Fibroblast of the aortic adventitia (primary cell): ENCODE measurements around the gene CD48. TPM values are rescaled to one million over a fixed set of nuclear protein-coding genes. Genes with fewer than 3 reads are reported as not detected.

Source experiments
- DNase-seq: peaks from one replicate; pipeline ENCODE4 v3.0.0-alpha.2; 2010; ENCODE audit warnings: low read depth
- H3K4me3 ChIP-seq: 2 replicates; pipeline ENCODE4 v1.5.1; 2011; ENCODE audit warnings: low read depth, mild to moderate bottlenecking, control low read depth, low read length, moderate library complexity
- total RNA-seq: library from RNA; depleted of rRNA; stranded (reverse); fragments of >200 nt; gene quantifications from 2 replicates; pipeline ENCODE4 v1.2.3, GENCODE V29; 2012; ENCODE audit warnings: low replicate concordance
- TF ChIP-seq, protein P1 (sequence below): IDR thresholded peaks from 2 replicates; pipeline ENCODE4 v1.5.1; 2011; ENCODE audit warnings: mild to moderate bottlenecking, low read length, control low read depth, inconsistent platforms; ENCODE audit not compliant: insufficient read depth

The CD48 gene
- total RNA-seq, 1 donor, result not detected

DNA sequence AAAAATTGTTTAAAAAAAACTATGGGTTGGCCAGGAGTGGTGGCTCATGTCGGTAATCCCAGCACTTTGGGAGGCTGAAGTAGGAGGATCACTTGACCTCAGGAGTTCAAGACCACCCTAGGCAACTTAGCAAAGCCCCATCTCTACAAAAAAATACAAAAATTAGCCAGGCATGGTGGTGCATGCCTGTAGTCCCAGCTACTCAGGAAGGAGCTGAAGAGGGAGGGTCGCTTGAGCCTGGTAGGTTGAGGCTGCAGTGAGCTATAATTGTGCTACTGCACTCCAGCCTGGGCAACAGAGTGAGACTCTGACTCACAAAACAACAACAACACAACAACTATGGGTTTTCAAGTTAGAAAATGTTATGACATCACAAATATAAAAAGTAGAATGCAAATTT lies 43.8 kb upstream of the CD48 start:
- TF ChIP-seq, protein P1, sequence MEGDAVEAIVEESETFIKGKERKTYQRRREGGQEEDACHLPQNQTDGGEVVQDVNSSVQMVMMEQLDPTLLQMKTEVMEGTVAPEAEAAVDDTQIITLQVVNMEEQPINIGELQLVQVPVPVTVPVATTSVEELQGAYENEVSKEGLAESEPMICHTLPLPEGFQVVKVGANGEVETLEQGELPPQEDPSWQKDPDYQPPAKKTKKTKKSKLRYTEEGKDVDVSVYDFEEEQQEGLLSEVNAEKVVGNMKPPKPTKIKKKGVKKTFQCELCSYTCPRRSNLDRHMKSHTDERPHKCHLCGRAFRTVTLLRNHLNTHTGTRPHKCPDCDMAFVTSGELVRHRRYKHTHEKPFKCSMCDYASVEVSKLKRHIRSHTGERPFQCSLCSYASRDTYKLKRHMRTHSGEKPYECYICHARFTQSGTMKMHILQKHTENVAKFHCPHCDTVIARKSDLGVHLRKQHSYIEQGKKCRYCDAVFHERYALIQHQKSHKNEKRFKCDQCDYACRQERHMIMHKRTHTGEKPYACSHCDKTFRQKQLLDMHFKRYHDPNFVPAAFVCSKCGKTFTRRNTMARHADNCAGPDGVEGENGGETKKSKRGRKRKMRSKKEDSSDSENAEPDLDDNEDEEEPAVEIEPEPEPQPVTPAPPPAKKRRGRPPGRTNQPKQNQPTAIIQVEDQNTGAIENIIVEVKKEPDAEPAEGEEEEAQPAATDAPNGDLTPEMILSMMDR, result no peak
- H3K4me3 ChIP-seq, result no peak overlapping the region
- no peak for DNase-seq

DNA sequence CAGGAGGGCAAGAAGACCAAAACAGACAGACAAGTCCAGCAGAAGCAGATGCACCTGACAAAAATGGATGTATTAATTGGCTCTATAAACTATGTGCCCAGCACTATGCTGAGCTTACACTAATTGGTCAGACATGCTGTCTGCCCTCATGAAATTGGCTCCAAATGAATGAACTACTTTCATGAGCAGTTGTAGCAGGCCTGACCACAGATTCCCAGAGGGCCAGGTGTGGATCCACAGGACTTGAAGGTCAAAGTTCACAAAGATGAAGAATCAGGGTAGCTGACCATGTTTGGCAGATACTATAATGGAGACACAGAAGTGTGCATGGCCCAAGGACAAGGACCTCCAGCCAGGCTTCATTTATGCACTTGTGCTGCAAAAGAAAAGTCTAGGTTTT lies 42.0 kb upstream of the CD48 start:
- TF ChIP-seq, protein P1, result no peak
- no peak for DNase-seq

DNA sequence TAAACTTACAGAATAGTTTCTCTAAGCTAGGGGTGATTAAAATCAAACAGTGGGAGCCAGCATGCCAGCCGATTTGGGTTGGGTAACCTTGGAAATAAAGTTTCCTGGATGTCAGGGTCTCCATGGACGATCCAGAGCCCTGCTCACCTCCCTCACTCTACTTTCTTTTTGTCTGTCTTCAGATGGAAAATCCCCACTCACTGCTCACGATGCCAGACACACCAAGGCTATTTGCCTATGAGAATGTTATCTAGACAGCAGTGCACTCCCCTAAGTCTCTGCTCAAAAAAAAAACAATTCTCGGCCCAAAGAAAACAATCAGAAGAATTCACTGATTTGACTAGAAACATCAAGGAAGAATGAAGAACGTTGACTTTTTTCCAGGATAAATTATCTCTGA lies 41.3 kb upstream of the CD48 start:
- TF ChIP-seq, protein P1, result no peak
- no peak for DNase-seq
- H3K4me3 ChIP-seq, result no peak overlapping the region

More for the DNA sequence above, 42.0 kb upstream of the CD48 start:
- H3K4me3 ChIP-seq, result no peak overlapping the region

DNA sequence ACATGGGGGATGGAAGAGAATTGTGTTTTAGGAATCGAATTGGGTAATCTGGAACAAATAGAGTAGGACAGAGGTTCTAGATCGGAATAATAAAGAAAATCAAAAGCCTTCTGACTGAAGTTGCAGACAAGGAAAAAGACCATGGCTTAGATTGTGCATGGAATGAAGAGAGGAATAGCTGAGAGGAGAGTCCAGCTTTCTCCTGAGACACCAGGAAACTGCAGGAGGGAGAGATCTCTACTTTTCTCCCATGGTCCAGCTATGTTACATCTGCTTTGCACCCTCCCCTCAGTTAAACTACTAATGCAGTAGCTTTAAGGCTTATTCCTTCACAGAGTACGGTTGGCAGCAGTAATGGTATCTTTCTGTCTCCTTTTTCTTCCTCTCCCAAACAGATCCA lies 40.8 kb upstream of the CD48 start:
- no peak for DNase-seq
- H3K4me3 ChIP-seq, result no peak overlapping the region
- TF ChIP-seq, protein P1, result no peak

DNA sequence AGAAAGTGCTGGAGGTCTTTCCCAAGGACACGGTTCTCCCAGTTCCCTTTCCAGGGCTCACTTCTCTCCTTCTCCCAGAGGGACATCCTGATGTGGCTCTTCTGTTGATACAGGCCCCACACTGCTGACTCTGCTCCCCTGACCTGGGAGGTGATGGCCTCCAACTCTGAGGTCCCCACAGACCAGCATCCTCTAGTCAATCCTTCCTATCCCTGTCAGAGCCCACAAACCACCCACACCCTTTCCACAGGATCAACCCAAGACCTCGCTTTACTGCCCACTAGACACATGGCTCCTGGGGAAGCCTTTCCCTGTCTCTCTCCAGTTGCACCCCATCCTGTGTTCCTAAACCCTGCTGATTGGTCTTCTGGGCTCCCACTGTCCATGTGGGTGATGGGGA lies 39.0 kb upstream of the CD48 start:
- TF ChIP-seq, protein P1, result no peak
- no peak overlapping the region for H3K4me3 ChIP-seq
- no peak for DNase-seq

DNA sequence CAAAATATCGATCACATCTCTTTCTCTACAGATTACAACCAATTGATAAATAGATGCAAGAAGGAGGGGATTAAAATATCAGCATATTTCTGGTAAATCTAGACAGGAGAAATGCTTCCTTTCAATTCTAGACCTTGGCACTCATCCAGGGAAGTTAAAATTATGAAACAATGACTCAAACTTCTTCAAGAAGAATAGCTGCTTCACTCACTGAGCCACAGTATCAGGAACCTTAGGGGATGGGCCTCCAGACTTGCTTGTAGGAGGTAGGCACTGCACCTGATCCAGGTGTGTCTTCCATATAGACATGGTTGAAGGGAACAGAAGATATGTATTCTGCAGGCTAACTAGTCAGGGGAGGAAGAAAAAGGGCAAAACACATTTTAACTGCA lies 37.3 kb upstream of the CD48 start:
- DNase-seq, result peak; percentile 8
- no peak overlapping the region for H3K4me3 ChIP-seq
- TF ChIP-seq, protein P1, result no peak

DNA sequence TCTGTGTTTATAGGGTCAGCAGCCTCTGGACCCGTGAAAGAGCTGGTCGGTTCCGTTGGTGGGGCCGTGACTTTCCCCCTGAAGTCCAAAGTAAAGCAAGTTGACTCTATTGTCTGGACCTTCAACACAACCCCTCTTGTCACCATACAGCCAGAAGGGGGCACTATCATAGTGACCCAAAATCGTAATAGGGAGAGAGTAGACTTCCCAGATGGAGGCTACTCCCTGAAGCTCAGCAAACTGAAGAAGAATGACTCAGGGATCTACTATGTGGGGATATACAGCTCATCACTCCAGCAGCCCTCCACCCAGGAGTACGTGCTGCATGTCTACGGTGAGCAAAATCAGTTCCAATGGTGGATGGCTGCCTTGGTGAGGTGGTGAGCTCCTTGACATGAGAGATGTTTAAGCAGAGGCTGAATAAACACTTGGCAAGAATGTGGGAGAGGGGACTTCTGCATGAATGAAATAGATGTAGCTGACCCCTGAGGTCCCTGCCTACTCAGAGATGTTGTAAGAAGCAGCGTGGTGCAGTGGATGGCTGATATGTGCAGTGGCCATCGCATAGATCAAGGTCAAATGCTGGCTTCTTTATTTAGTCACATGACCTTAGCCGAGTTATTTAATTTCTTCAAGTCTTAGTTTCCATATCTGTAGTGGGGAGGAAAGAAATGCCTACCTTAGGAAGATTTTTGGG lies 36.7 kb upstream of the CD48 start:
- H3K4me3 ChIP-seq, result no peak overlapping the region
- TF ChIP-seq, protein P1, result no peak
- DNase-seq, result no peak
